ENCODE data around the gene PLPP1.

PLPP1 gene

GRCh38 chr5:55441107-55441771 is 93.5 kb downstream of the PLPP1 start:
- TF ChIP-seq, protein P1, sequence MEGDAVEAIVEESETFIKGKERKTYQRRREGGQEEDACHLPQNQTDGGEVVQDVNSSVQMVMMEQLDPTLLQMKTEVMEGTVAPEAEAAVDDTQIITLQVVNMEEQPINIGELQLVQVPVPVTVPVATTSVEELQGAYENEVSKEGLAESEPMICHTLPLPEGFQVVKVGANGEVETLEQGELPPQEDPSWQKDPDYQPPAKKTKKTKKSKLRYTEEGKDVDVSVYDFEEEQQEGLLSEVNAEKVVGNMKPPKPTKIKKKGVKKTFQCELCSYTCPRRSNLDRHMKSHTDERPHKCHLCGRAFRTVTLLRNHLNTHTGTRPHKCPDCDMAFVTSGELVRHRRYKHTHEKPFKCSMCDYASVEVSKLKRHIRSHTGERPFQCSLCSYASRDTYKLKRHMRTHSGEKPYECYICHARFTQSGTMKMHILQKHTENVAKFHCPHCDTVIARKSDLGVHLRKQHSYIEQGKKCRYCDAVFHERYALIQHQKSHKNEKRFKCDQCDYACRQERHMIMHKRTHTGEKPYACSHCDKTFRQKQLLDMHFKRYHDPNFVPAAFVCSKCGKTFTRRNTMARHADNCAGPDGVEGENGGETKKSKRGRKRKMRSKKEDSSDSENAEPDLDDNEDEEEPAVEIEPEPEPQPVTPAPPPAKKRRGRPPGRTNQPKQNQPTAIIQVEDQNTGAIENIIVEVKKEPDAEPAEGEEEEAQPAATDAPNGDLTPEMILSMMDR (IDR thresholded peaks at IDR 0.05), result no peak

GRCh38 chr5:55440188-55440646 is 94.5 kb downstream of the PLPP1 start:
- Histone ChIP-seq H3K9me3 (no peaks in the 10 kb centered on the region), H3K4me1 (ENCODE audit: control insufficient read depth in 1 of 2, insufficient read depth in 1 of 2, low read depth in 1 of 2, low read length in 1 of 2) (no peaks in the 10 kb centered on the region), H3K4me3 (ENCODE audit: low read depth in 1 of 2, low read length in 1 of 2) (no peak overlapping the region), H3K27me3 (peaks cover 9% of the 10 kb centered on the region), H3K27ac (no peak overlapping the region), H3K36me3 (no peaks in the 10 kb centered on the region)
- TF ChIP-seq, protein P1 (IDR thresholded peaks at IDR 0.05), result no peak

More at GRCh38 chr5:55441107-55441771, 93.5 kb downstream of the PLPP1 start:
- H3K4me3 ChIP-seq (ENCODE audit: low read depth in 1 of 2, low read length in 1 of 2), result no peak overlapping the region
- H3K27me3 ChIP-seq, result peaks cover 9% of the 10 kb centered on the region
- no peaks in the 10 kb centered on the region for H3K9me3 ChIP-seq
- H3K27ac ChIP-seq, result no peak overlapping the region
- H3K36me3 ChIP-seq, result no peaks in the 10 kb centered on the region
- no peaks in the 10 kb centered on the region for H3K4me1 ChIP-seq (ENCODE audit: control insufficient read depth in 1 of 2, insufficient read depth in 1 of 2, low read depth in 1 of 2, low read length in 1 of 2)

- TF ChIP-seq, protein P1 (IDR thresholded peaks at IDR 0.05), result no peak
- H3K9me3 ChIP-seq, result no peaks in the 10 kb centered on the region
- no peak overlapping the region for H3K4me3 ChIP-seq (ENCODE audit: low read depth in 1 of 2, low read length in 1 of 2)
- H3K36me3 ChIP-seq, result no peaks in the 10 kb centered on the region
- H3K4me1 ChIP-seq (ENCODE audit: control insufficient read depth in 1 of 2, insufficient read depth in 1 of 2, low read depth in 1 of 2, low read length in 1 of 2), result no peaks in the 10 kb centered on the region
- H3K27ac ChIP-seq, result no peak overlapping the region
- peaks cover 9% of the 10 kb centered on the region for H3K27me3 ChIP-seq
These were observed 95.8 kb downstream of the PLPP1 start for GRCh38 chr5:55438998-55439397.

DNA sequence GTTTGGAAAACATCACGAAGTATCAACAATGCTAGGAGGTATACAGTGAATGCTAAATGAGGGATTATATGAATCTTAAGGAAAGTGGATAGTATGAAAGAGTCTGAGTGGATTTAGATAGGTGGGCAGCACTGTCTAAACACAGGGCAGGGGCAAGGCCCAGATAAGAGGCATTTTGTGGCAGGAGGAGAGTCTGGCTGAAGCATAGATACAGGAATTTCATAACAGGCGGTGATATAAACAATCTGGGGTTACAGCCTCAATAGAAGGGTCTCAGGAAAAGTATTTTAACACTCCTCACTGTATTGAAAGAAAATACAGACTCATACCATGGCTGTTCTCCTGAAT is 96.9 kb downstream of the PLPP1 start:
- TF ChIP-seq, protein P1 (IDR thresholded peaks at IDR 0.05), result no peak
- no peak overlapping the region for H3K4me3 ChIP-seq (ENCODE audit: low read depth in 1 of 2, low read length in 1 of 2)
- H3K36me3 ChIP-seq, result no peaks in the 10 kb centered on the region
- no peaks in the 10 kb centered on the region for H3K9me3 ChIP-seq
- H3K27me3 ChIP-seq, result peaks cover 9% of the 10 kb centered on the region
- H3K27ac ChIP-seq, result no peak overlapping the region
- no peaks in the 10 kb centered on the region for H3K4me1 ChIP-seq (ENCODE audit: control insufficient read depth in 1 of 2, insufficient read depth in 1 of 2, low read depth in 1 of 2, low read length in 1 of 2)

- Histone ChIP-seq H3K36me3 (no peaks in the 10 kb centered on the region), H3K27me3 (peaks cover 9% of the 10 kb centered on the region), H3K9me3 (no peaks in the 10 kb centered on the region), H3K27ac (no peak overlapping the region), H3K4me3 (ENCODE audit: low read depth in 1 of 2, low read length in 1 of 2) (no peak overlapping the region), H3K4me1 (ENCODE audit: control insufficient read depth in 1 of 2, insufficient read depth in 1 of 2, low read depth in 1 of 2, low read length in 1 of 2) (no peaks in the 10 kb centered on the region)
- TF ChIP-seq, protein P1 (IDR thresholded peaks at IDR 0.05), result no peak
These were observed 97.3 kb downstream of the PLPP1 start for GRCh38 chr5:55437452-55437851.
